Stimulated activated CD4-positive, alpha-beta T cell treated with anti-CD3 and anti-CD28 coated beads, Interleukin-2, amount 100 ng/mL, for 48 hours (primary cell): ENCODE data around the gene IDE.
"Not testable (repeated sequence)": the region's sequence is repeated elsewhere in the genome, so short reads cannot be mapped to it uniquely, and the experiment has no call there.

Experiments
- DNase-seq, 2 donors: peaks; one replicate each; pipeline ENCODE4 v3.0.0-alpha.2; 2020

IDE gene

DNA sequence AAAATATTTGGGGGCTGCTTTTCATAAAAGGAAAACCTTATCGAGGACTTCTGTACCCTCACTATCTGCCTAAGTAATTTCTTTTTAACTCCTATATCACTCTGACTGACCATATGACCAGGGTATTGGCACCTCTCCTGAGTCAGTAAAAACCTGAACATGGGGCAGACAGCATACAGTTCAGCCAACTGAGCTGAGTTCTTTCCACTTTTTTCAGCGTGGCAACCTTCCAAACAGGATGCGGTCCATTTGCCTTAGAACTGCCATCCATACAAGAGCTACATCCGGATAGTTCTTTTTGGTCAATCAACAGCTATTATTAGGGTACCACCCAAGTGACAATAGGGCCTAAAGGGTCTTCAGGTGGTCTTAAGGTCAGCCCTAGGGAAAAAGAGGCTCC lies 160.4 kb downstream of the IDE start:
- no peak for DNase-seq

DNA sequence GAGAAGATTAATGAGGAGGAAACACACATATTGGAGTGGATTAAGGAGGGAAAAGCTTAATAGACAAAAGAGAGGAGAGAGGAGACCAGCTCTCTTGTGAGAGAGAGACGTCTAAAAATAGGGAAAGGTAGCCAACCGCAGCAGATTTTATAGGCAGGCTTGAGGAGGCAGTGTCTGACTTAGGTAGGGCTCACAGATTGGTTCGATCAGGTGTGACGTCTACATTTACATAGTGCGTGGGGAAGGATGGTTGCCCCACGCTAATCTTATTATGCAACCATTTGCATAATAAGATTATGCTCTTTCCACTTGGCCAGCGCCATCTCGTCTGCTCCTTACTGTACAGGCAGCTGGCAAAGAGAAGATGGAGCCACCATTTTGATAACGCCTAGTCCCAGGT lies 160.9 kb downstream of the IDE start:
- no peak for DNase-seq

DNA sequence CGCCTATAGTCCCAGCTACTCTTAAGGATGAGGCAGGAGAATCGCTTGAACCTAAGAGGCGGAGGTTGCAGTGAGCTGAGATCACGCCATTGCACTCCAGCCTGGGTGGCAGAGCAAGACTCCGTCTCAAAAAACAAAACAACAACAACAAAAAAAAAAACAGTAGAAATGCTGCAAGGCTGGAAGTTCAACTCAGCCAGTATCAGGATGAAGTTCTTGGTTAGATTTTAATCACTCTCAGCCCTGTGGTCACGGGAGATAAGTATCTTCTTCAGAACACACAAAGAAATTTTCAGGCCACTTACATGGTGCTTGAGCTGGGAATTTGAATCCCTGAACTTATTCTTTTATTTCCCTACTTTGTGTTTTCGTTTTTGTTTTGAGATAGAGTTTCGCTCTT lies 162.5 kb downstream of the IDE start:
- DNase-seq = no peak

DNA sequence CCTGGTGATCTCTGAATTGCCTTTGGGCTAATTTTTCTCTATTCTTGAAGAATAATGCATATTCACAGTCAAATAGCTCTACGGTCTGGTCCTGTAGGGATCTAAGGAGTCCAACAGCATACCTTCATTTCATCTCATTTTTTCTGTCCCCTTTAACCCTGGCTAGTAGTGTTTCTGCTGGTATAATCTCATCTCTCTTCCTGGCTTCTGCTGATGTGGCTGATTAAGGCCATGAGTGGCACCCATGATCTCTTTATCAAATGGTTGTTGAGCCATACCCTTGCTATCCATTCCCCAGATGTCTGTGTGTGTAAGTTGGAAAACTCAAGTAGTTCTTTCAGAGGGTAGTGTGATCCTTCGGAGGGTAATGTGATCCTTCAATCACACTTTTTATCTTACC lies 163.4 kb downstream of the IDE start:
- DNase-seq = no peak

DNA sequence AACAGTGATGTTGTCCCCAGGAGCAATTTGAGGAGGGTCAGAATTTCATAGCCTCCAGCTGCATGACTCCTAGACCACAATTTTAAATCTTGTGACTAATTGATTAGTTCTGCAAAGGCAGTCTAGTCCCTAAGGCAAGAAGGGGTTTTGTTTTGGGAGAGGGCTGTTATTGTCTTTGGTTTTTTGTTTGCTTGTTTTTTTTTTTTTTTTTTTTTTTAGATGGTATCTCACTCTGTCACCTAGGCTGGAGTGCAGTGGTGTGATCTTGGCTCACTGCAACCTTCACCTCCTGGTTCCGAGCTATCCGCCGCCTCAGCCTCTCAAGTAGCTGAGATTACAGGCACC lies 165.9 kb downstream of the IDE start:
- DNase-seq = no peak

DNA sequence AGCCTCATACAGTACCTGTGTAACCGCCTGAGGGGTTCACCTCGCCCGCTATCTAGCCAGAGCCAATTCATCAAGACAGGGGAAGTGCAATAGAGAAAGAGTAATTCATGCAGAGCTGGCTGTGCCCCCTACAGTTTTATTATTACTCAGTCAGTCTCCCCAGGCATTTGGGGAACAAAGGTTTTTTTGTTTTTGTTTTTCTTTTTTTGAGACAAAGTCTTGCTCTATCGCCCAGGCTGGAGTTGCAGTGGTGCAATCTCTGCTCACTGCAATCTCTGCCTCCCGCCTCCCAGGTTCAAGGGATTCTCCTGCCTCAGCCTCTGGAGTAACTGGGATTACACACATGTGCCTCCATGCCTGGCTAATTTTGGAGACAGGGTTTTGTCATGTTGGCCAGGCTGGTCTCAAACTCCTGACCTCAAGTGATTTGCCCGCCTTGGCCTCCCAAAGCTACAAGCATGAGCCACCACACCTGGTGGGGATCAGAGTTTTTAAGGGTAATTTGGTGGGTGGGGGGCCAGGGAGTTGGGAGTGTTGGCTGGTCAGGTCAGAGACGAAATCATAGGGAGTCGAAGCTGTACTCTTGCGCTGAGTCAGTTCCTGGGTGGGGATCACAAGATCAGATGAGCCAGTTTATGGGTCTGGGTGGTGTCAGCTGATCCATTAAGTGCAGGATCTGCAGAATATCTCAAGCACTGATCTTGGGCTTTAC lies 166.4 kb downstream of the IDE start:
- DNase-seq = no peak

DNA sequence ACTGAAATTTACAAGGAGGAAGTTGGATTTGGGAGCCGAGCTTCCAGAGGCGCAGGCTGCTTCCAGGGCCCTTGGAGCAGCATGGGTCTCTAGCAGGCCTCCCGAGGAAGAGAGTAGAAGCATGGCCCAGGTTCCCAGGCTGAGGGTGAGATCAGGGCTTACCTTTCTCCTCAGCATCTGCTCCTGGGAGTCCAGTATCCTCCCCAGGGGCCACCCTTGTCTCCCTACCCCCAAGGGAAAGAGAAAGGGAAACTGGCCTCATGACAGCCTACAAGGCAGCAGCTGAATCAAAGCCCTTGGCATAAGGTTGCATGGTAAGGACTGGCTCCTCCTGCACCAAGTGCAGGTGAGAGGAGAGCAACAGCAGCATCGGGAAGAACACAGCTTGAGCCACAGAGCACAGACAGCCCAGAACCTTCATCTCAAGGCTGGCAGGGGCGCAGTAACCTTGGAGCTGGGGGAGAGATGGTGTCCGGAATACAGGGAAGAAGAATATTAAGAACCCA lies 168.4 kb downstream of the IDE start:
- DNase-seq = no peak

DNA sequence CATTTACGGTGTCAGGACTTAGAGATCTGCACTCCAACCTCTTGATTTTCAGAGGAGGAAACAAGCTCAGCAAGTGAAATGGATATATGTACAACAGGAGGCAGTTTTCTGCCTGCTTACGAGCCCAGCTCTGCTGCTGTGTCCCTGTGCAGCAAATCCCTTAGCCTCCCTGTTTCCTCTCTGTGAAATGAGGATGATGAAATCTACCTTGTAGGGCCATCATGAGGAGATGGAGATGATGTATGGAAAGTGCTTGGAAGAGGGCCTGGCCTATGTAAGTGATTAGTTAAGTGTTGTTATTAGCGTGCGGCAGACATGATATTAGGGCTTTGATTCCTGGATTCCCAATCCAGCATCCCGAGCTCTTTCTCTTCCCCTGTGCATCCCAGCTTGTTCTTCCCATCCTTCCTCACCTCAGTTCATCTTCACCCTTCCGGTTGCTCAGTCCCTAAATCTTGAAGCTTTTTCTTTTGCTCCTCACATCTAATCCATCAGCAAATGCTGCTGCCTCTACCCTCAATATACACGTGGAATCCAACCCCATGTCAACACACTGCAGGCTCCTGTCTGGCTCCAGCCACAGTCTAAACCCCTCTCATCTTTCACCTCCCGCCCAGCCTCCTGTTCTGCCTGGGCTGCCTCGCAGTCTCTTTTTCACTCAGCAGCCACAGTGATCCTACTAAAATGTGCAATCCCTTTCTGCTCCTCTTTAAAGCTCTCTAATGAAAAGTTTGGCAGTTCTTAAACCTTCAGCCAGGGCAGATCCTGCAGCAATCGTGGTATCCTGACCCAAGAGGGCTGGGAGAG lies 169.1 kb downstream of the IDE start:
- DNase-seq = no peak

DNA sequence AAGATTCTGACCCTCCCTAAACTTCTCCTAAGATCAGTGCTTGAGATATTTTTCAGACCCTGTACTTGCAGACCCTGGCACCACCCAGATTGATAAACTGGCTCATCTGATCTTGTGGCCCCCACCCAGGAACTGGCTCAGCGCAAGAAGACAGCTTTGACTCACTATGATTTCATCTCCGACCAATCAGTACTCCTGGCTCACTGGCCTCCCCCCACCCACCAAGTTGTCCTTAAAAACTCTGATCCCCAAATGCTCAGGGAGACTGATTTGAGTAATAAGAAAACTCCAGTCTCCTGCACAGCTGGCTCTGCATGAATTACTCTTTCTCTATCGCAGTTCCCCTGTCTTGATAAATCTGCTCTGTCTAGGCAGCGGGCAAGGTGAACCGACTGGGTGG lies 171.7 kb downstream of the IDE start:
- not testable (repeated sequence) for DNase-seq
